HUES48 (cell line): ENCODE data around the gene RFLNA.

Experiments
- H3K27ac ChIP-seq: one replicate; pipeline ENCODE4 v1.7.0; 2013; ENCODE audit warnings: low read depth, low read length, inconsistent platforms
- H3K27me3 ChIP-seq: 2 replicates; pipeline ENCODE4 v1.6.1; 2013; ENCODE audit warnings: mild to moderate bottlenecking, low read length; ENCODE audit not compliant: control insufficient read depth, insufficient read depth
- H3K36me3 ChIP-seq: 2 replicates; pipeline ENCODE4 v1.6.1; 2013; ENCODE audit warnings: low read length; ENCODE audit not compliant: control insufficient read depth, insufficient read depth
- H3K4me1 ChIP-seq: 2 replicates; pipeline ENCODE4 v1.6.1; 2013; ENCODE audit warnings: mild to moderate bottlenecking, low read length; ENCODE audit not compliant: control insufficient read depth, insufficient read depth
- H3K4me3 ChIP-seq: 2 replicates; pipeline ENCODE4 v1.5.1; 2013; ENCODE audit warnings: mild to moderate bottlenecking, low read depth, low read length
- H3K9ac ChIP-seq: 2 replicates; pipeline ENCODE4 v1.6.1; 2013; ENCODE audit warnings: mild to moderate bottlenecking, low read depth, low read length, moderate library complexity
- H3K9me3 ChIP-seq: 2 replicates; pipeline ENCODE4 v1.6.1; 2013; ENCODE audit warnings: low read length; ENCODE audit not compliant: control insufficient read depth, insufficient read depth

The RFLNA gene

GRCh38 chr12:124351422-124351821 lies 56.5 kb downstream of the RFLNA start:
- Histone ChIP-seq H3K27ac (no peak overlapping the region), H3K36me3 (peaks cover 95% of the 10 kb centered on the region), H3K4me1 (no peaks in the 10 kb centered on the region), H3K27me3 (no peaks in the 10 kb centered on the region), H3K9me3 (no peaks in the 10 kb centered on the region), H3K4me3 (no peak overlapping the region), H3K9ac (no peak overlapping the region)

DNA sequence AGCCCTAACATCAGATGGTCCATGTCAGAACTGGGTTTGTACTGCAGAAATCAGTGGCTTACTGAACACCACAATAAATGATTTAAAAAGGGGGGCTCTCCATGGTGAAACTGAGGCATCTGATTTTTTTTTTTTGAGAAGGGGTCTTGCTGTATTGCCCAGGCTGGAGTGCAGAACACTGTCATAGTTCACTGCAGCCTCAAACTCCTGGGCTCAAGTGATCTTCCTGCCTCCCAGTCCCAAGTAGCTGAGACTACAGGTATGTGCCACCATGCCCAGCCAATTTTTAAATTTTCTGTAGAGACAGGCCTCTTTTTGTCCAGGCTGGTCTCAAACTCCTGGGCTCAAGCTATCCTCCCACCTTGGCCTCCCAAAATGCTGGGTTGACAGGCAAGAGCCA lies 57.4 kb downstream of the RFLNA start:
- H3K9me3 ChIP-seq: no peaks in the 10 kb centered on the region
- no peaks in the 10 kb centered on the region for H3K27me3 ChIP-seq
- no peak overlapping the region for H3K27ac ChIP-seq
- H3K4me1 ChIP-seq: no peaks in the 10 kb centered on the region
- no peak overlapping the region for H3K4me3 ChIP-seq
- H3K9ac ChIP-seq: no peak overlapping the region
- peaks cover 95% of the 10 kb centered on the region for H3K36me3 ChIP-seq

- Histone ChIP-seq H3K36me3 (peaks cover 95% of the 10 kb centered on the region), H3K9ac (no peak overlapping the region), H3K27me3 (no peaks in the 10 kb centered on the region), H3K27ac (no peak overlapping the region), H3K4me1 (no peaks in the 10 kb centered on the region), H3K4me3 (no peak overlapping the region), H3K9me3 (no peaks in the 10 kb centered on the region)
Measured at GRCh38 chr12:124352839-124353238, 57.9 kb downstream of the RFLNA start.

- Histone ChIP-seq H3K36me3 (peaks cover 99% of the 10 kb centered on the region), H3K4me1 (no peaks in the 10 kb centered on the region), H3K4me3 (no peak overlapping the region), H3K27ac (no peak overlapping the region), H3K27me3 (no peaks in the 10 kb centered on the region), H3K9me3 (no peaks in the 10 kb centered on the region), H3K9ac (no peak overlapping the region)
Measured at GRCh38 chr12:124354400-124354799, 59.5 kb downstream of the RFLNA start.

GRCh38 chr12:124356221-124356620 lies 61.3 kb downstream of the RFLNA start:
- H3K27me3 ChIP-seq: no peaks in the 10 kb centered on the region
- no peak overlapping the region for H3K4me3 ChIP-seq
- H3K36me3 ChIP-seq: peaks cover 94% of the 10 kb centered on the region
- H3K4me1 ChIP-seq: no peaks in the 10 kb centered on the region
- no peak overlapping the region for H3K9ac ChIP-seq
- no peak overlapping the region for H3K27ac ChIP-seq
- H3K9me3 ChIP-seq: no peaks in the 10 kb centered on the region

GRCh38 chr12:124357616-124358015 lies 62.7 kb downstream of the RFLNA start:
- peaks cover 91% of the 10 kb centered on the region for H3K36me3 ChIP-seq
- no peak overlapping the region for H3K9ac ChIP-seq
- no peak overlapping the region for H3K27ac ChIP-seq
- H3K27me3 ChIP-seq: no peaks in the 10 kb centered on the region
- H3K4me1 ChIP-seq: no peaks in the 10 kb centered on the region
- H3K9me3 ChIP-seq: no peaks in the 10 kb centered on the region
- no peak overlapping the region for H3K4me3 ChIP-seq

DNA sequence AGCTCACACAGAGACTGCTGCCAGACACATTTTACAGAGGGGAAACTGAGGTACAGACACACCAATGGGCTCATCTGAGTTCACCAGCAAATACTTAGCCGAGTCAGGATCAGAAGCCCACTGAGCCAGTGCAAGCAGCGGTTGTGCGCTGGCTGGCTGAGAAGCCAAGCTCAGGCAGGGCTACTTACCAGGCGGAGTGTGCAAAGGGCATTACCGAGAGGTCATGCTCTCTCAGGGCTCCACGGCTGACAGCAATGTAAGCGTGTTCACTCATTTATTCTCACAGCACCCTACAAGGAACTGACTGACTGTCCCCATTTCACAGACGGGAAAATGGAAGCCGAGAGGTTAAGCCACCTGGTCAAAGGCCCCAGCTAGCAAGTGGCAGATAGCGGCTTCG lies 63.7 kb downstream of the RFLNA start:
- H3K27ac ChIP-seq: no peak overlapping the region
- H3K9me3 ChIP-seq: no peaks in the 10 kb centered on the region
- H3K4me3 ChIP-seq: no peak overlapping the region
- no peak overlapping the region for H3K9ac ChIP-seq
- peaks cover 82% of the 10 kb centered on the region for H3K36me3 ChIP-seq
- H3K27me3 ChIP-seq: no peaks in the 10 kb centered on the region
- no peaks in the 10 kb centered on the region for H3K4me1 ChIP-seq

DNA sequence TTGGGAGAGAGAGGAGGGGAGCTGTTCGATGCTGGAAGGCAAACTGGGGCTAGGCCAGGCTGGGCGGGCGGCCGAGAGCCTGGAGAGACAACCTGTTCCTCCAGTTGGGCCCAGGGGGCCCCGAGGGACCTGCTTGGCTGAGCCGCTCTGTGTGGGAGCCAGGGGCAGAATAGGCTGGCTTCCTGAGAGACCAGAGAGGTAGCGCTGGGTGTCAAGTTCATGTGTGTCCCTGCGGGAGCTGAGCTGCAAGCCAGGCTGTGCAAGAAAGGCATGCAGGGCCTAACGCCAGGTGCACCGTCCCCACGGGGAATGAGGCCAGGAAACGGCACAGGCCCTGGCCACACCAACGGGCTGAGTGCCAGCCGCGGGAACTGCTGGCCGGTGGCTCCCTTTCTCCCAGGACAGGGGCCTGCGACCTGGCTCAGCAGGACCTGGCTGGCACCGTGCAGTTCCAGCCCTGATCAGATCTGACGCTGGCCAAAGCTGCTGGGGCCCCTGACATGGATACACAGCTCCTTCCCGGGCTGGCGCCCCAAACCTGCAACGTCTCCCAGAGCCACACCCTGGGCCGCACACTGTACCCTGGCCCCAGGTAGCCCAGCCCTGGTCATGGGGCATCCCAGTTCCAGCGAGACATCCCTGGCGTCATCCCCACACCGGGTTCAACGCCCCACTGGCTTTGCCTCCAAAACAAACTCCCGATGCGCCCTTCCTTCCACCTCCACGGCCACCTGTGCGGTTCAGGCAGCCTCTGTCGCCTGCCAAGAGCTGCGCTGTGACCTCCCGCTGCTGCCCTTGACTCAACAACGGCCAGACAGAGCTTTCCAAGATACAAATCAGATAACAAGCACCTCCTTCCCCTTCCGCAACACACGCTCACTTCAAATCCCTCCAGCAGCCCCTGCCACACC lies 65.0 kb downstream of the RFLNA start:
- H3K27ac ChIP-seq: no peak overlapping the region
- no peak overlapping the region for H3K9ac ChIP-seq

GRCh38 chr12:124361074-124361970 lies 66.4 kb downstream of the RFLNA start:
- Histone ChIP-seq H3K36me3 (peaks cover 66% of the 10 kb centered on the region), H3K4me3 (no peak overlapping the region), H3K27ac (no peak overlapping the region), H3K27me3 (no peaks in the 10 kb centered on the region), H3K9ac (no peak overlapping the region), H3K4me1 (no peaks in the 10 kb centered on the region), H3K9me3 (no peaks in the 10 kb centered on the region)

More for the DNA sequence above, 65.0 kb downstream of the RFLNA start:
- Histone ChIP-seq H3K9me3 (no peaks in the 10 kb centered on the region), H3K4me1 (no peaks in the 10 kb centered on the region), H3K36me3 (peaks cover 68% of the 10 kb centered on the region), H3K27me3 (no peaks in the 10 kb centered on the region), H3K4me3 (no peak overlapping the region)

- no peaks in the 10 kb centered on the region for H3K4me1 ChIP-seq
- no peaks in the 10 kb centered on the region for H3K27me3 ChIP-seq
- no peak overlapping the region for H3K9ac ChIP-seq
- H3K36me3 ChIP-seq: peaks cover 64% of the 10 kb centered on the region
- no peak overlapping the region for H3K4me3 ChIP-seq
- no peaks in the 10 kb centered on the region for H3K9me3 ChIP-seq
- no peak overlapping the region for H3K27ac ChIP-seq
Measured at GRCh38 chr12:124361996-124362395, 67.1 kb downstream of the RFLNA start.
